SK-N-SH (cell line): ENCODE measurements around the gene PKNOX2. TPM values are rescaled to one million over a fixed set of nuclear protein-coding genes. Genes with fewer than 3 reads are reported as not detected.

Experiments used
- CTCF ChIA-PET: fragments of 300-600, 350-600 bp; formaldehyde crosslinking; extraction: SDS; loops from one replicate; lab custom pipeline; 2021; lab: Yijun Ruan, JAX
- POLR2A ChIA-PET: fragments of 350-600 bp; sonication (Branson Sonifier 250); formaldehyde crosslinking; extraction: SDS; loops from one replicate; lab custom pipeline; 2020; ENCODE audit warnings: antibody characterized with exemption, inconsistent platforms; lab: Yijun Ruan, JAX
- DNase-seq: peaks from one replicate; pipeline ENCODE4 v3.0.0; 2012
- H2AFZ ChIP-seq: fragments of 200-600 bp; sonication (generic); 2 replicates; pipeline ENCODE4 v1.8.1; 2016; ENCODE audit warnings: antibody characterized with exemption, mild to moderate bottlenecking, low read depth
- H3F3A ChIP-seq: fragments of 200-600 bp; sonication (generic); replicated peaks from 2 replicates; pipeline ENCODE3; 2016; ENCODE audit warnings: antibody characterized with exemption, mild to moderate bottlenecking; ENCODE audit not compliant: insufficient read depth
- H3K27ac ChIP-seq, 2 experiments: fragments of 200-500 bp in 1 of 2; fragments of 200-600 bp in 1 of 2; sonication (Bioruptor generic) in 1 of 2; sonication (generic), shearing (Covaris generic) in 1 of 2; 2 replicates each; pipeline versions ENCODE4 v1.5.1 to v1.6.1; 2014 to 2016; ENCODE audit warnings: low read depth in 2 of 2, inconsistent platforms in 1 of 2, low read length in 1 of 2, mild to moderate bottlenecking in 1 of 2, mixed read lengths in 1 of 2
- H3K27me3 ChIP-seq: fragments of 200-600 bp; sonication (generic), shearing (Covaris generic); 2 replicates; pipeline ENCODE4 v1.6.1; 2016; ENCODE audit warnings: mixed run types; ENCODE audit not compliant: insufficient read depth
- H3K36me3 ChIP-seq, 2 experiments: fragments of 200-500 bp in 1 of 2; fragments of 200-600 bp in 1 of 2; sonication (Bioruptor generic) in 1 of 2; sonication (generic) in 1 of 2; replicated peaks in 1 of 2; 2 replicates each; pipeline versions ENCODE3 to v1.5.1; 2014 to 2016; ENCODE audit warnings: low read length in 1 of 2, mild to moderate bottlenecking in 1 of 2; ENCODE audit not compliant: insufficient read depth in 2 of 2, control insufficient read depth in 1 of 2
- H3K4me1 ChIP-seq, 2 experiments: fragments of 200-500 bp in 1 of 2; fragments of 200-600 bp in 1 of 2; sonication (Bioruptor generic) in 1 of 2; sonication (generic), shearing (Covaris generic) in 1 of 2; 2 replicates each; pipeline versions ENCODE4 v1.5.1 to v1.6.1; 2014 to 2016; ENCODE audit warnings: low read depth in 1 of 2, low read length in 1 of 2, mixed run types in 1 of 2; ENCODE audit not compliant: insufficient read depth in 2 of 2, control insufficient read depth in 1 of 2
- H3K4me2 ChIP-seq: fragments of 200-600 bp; sonication (generic), shearing (Covaris generic); 2 replicates; pipeline ENCODE4 v1.6.1; 2017; ENCODE audit warnings: mixed run types
- H3K4me3 ChIP-seq, 2 experiments: fragments of 200-500 bp in 1 of 2; fragments of 200-600 bp in 1 of 2; sonication (Bioruptor generic) in 1 of 2; sonication (generic), shearing (Covaris generic) in 1 of 2; 2 replicates each; pipeline versions ENCODE4 v1.5.1 to v1.8.1; 2014 to 2016; ENCODE audit warnings: low read depth in 2 of 2, inconsistent platforms in 1 of 2, low read length in 1 of 2, mild to moderate bottlenecking in 1 of 2, mixed read lengths in 1 of 2, moderate library complexity in 1 of 2
- H3K79me2 ChIP-seq: fragments of 200-600 bp; sonication (generic); 2 replicates; pipeline ENCODE4 v1.8.1; 2017; ENCODE audit warnings: mild to moderate bottlenecking; ENCODE audit not compliant: insufficient read depth
- H3K9ac ChIP-seq: fragments of 200-600 bp; sonication (generic); 2 replicates; pipeline ENCODE4 v1.6.1; 2017; ENCODE audit warnings: mixed run types
- H3K9me2 ChIP-seq: fragments of 200-600 bp; sonication (generic); 2 replicates; pipeline ENCODE4 v1.6.1; 2017; ENCODE audit warnings: mixed run types
- H3K9me3 ChIP-seq: fragments of 200-600 bp; sonication (generic); 2 replicates; pipeline ENCODE4 v1.6.1; 2017; ENCODE audit warnings: mixed run types, mild to moderate bottlenecking, moderate library complexity
- H4K20me1 ChIP-seq: fragments of 200-600 bp; sonication (generic); 2 replicates; pipeline ENCODE4 v1.6.1; 2017; ENCODE audit warnings: mild to moderate bottlenecking, mixed run types; ENCODE audit not compliant: insufficient read depth
- CHD2 ChIP-seq: fragments of 150-350 bp; IDR thresholded peaks from 2 replicates; pipeline ENCODE4 v1.6.1; 2018; ENCODE audit warnings: low read length; ENCODE audit not compliant: partially characterized antibody
- CTCF ChIP-seq: fragments of 200-600 bp; sonication (generic); IDR thresholded peaks from 2 replicates; pipeline ENCODE4 v1.6.1; 2017; ENCODE audit warnings: antibody characterized with exemption, mild to moderate bottlenecking, moderate library complexity
- EP300 ChIP-seq, 2 experiments: IDR thresholded peaks; 2 replicates each; pipeline versions ENCODE4 v1.4.0 to v1.6.1; 2012; ENCODE audit warnings: borderline replicate concordance in 1 of 2, low read depth in 1 of 2, low read length in 1 of 2
- EZH2phosphoT487 ChIP-seq: fragments of 200-600 bp; sonication (generic); IDR thresholded peaks from 2 replicates; pipeline ENCODE4 v1.6.1; 2017; ENCODE audit warnings: low read depth, mixed run types, mild to moderate bottlenecking, antibody characterized with exemption, moderate library complexity, borderline replicate concordance
- FOXJ3 ChIP-seq: sonication (generic); formaldehyde crosslinking; IDR thresholded peaks from 2 replicates; pipeline ENCODE4 v1.5.1; 2020; ENCODE audit warnings: mild to moderate bottlenecking, missing genetic modification reagents
- FOXM1 ChIP-seq: IDR thresholded peaks from 2 replicates; pipeline ENCODE4 v1.4.0; 2012; ENCODE audit warnings: low read depth, mild to moderate bottlenecking
- GABPA ChIP-seq: IDR thresholded peaks from 2 replicates; pipeline ENCODE4 v1.4.0; 2012; ENCODE audit warnings: low read depth, mild to moderate bottlenecking
- GATA2 ChIP-seq: sonication (generic); formaldehyde crosslinking; IDR thresholded peaks from 2 replicates; pipeline ENCODE4 v1.5.0; 2020; ENCODE audit warnings: mild to moderate bottlenecking, missing genetic modification reagents
- JUND ChIP-seq: IDR thresholded peaks from 2 replicates; pipeline ENCODE4 v1.4.0; 2012
- NRF1 ChIP-seq: IDR thresholded peaks from 2 replicates; pipeline ENCODE4 v1.6.1; 2012; ENCODE audit warnings: low read depth, mild to moderate bottlenecking, low read length
- PBX3 ChIP-seq: IDR thresholded peaks from 2 replicates; pipeline ENCODE4; 2012
- POLR2AphosphoS5 ChIP-seq: IDR thresholded peaks from 2 replicates; pipeline ENCODE4 v1.6.1; 2012; ENCODE audit warnings: low read depth, low read length
- RAD21 ChIP-seq: IDR thresholded peaks from 2 replicates; pipeline ENCODE4 v1.6.1; 2012; ENCODE audit warnings: mild to moderate bottlenecking, low read length
- RCOR1 ChIP-seq: fragments of 150-350 bp; IDR thresholded peaks from 2 replicates; pipeline ENCODE4 v1.6.1; 2017; ENCODE audit warnings: antibody characterized with exemption, low read length
- SIN3A ChIP-seq: IDR thresholded peaks from 2 replicates; pipeline ENCODE4 v1.6.1; 2012; ENCODE audit warnings: low read depth, mild to moderate bottlenecking, low read length, moderate library complexity, borderline replicate concordance
- SMC3 ChIP-seq: IDR thresholded peaks from 2 replicates; pipeline ENCODE4 v1.6.1; 2012; ENCODE audit warnings: low read depth, low read length, improper control_type of control experiment
- TAF1 ChIP-seq: IDR thresholded peaks from 2 replicates; pipeline ENCODE4 v1.6.1; 2012; ENCODE audit warnings: low read depth, mild to moderate bottlenecking, low read length, moderate library complexity, borderline replicate concordance
- TCF12 ChIP-seq: IDR thresholded peaks from 2 replicates; pipeline ENCODE4 v1.4.0; 2012
- TEAD4 ChIP-seq: IDR thresholded peaks from 2 replicates; pipeline ENCODE4 v1.4.0; 2012; ENCODE audit warnings: mild to moderate bottlenecking, borderline replicate concordance; ENCODE audit not compliant: insufficient read depth
- WGBS: methylation state at CpG from one replicate; pipeline ENCODE4 v1.1.6; 2017; ENCODE audit warnings: low lambda C conversion rate; 5-methylcytosine and 5-hydroxymethylcytosine counted together
- polyA plus RNA-seq, 3 experiments: library from polyadenylated mRNA; depleted of rRNA; stranded (reverse); fragments of >200 nt; gene quantifications; 2 replicates each; pipeline ENCODE4 v1.2.3, GENCODE V29; 2012
- TF ChIP-seq, protein P1 (sequence below): IDR thresholded peaks from 2 replicates; pipeline ENCODE4 v1.6.1; 2012; ENCODE audit warnings: mild to moderate bottlenecking, low read depth, low read length, moderate library complexity

PKNOX2 gene
- polyA plus RNA-seq, 1 of the 3 experiments (the other 2 are of a cell fraction), result 0.02 TPM

DNA sequence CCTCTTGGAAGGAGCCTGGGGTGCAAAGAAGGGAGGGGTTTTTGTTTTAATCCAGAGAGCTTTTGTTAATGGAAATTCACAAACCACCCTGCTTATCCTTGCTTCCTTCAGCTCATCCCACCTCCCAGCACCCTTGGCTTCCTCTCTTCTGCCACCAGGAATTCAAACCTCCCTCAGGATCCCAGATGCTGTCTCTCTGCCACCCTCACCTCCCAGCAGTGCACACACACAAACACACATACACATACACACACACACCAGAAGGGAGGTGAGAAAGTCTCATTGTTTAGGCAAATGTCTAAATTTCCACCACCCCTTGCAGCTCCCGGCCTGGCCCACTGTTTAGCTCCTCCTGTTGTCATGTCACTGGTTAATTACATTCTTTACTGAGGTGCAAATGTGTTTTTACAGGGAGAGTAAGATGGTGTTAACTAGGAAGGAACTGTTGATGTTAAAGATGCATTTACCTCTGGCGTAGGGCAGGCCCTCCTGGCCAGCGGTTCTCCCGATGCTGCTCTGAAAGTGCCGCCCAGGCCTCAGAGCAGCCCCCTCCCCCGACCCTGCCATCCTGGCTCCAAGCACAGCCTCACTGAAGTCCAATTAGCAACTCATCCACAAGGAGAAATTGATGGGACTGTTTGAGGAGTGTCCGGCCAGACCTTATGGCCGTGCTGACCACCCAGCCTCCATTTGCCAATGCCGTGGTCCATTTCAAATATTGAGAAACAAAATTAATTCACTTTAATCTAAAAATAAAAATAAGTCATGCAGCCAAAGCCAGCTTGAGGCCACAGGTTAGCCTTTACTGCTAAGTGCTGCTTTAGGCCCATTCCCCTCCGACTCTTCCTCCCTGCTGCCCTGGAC, 166.1 kb downstream of the PKNOX2 start:
- H3K27ac ChIP-seq, result no peak overlapping the region
- POLR2A ChIA-PET, result no interaction called here
- DNase-seq, result no peak
- WGBS, result 57% methylated on average over 9 of the region's 10 CpGs
- TF ChIP-seq TEAD4 (no peak), SMC3 (no peak), TCF12 (no peak), RAD21 (no peak), GABPA (no peak)
- no peak overlapping the region for H3K4me3 ChIP-seq
- no peaks in the 10 kb centered on the region for H3K36me3 ChIP-seq
- no peak overlapping the region for H3K9ac ChIP-seq
- H4K20me1 ChIP-seq, result no peaks in the 10 kb centered on the region
- H3F3A ChIP-seq, result no peaks in the 10 kb centered on the region
- CTCF ChIA-PET, result interaction anchor here (0.9 to 13.4 kb wide), 3 partner anchors 16 to 206 kb away, joined by 3 to 129 read pairs (median 4); no protein-coding TSS in a partner anchor
- H3K4me2 ChIP-seq, result no peak overlapping the region
- H2AFZ ChIP-seq, result no peak overlapping the region
- H3K27me3 ChIP-seq, result peaks cover 29% of the 10 kb centered on the region; the same call in 1 of the 2 replicates
- no peaks in the 10 kb centered on the region for H3K79me2 ChIP-seq
- no peaks in the 10 kb centered on the region for H3K9me3 ChIP-seq
- no peaks in the 10 kb centered on the region for H3K4me1 ChIP-seq
- no peaks in the 10 kb centered on the region for H3K9me2 ChIP-seq

DNA sequence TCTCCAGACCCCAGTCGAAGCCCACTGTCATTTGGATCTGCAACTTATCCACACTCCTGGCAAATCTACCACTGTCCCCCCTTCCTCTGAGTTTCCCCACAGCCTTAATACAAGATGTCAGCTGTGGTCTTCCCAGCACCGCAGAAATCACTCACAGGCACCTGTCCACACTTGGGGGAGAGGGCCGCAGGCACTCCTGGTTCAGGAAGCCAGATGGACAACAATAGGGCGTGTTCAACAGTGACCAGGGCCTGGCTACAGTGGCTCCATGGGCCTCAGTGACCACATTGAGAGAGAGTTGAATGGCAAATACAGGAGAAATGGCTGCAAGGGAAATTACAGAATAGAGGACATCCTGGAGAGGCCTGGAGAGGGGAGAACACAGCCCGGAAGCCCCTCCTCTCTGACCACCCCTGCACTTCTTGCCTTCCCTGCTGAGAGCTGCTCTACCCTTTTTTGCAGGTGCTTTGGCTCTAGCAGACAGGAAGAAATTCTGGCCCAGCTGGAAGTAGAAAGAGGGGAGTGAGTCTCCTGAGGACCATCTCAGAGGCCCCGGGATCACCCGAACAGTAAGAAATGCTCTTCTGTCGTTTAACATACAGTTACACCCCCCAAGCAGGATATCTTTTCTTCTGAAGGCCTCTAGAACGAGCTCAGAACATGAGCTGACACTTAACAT, 166.9 kb downstream of the PKNOX2 start:
- H4K20me1 ChIP-seq, result no peaks in the 10 kb centered on the region
- no peak overlapping the region for H3K4me3 ChIP-seq
- no peak for DNase-seq
- ChIA-PET CTCF (interaction anchor here (0.9 to 13.4 kb wide), 3 partner anchors 15 to 207 kb away, joined by 3 to 129 read pairs (median 4); no protein-coding TSS in a partner anchor), POLR2A (no interaction called here)
- no peak overlapping the region for H3K9ac ChIP-seq
- H2AFZ ChIP-seq, result no peak overlapping the region
- WGBS, result 36% methylated on average over 9 of the region's 9 CpGs
- no peak overlapping the region for H3K4me2 ChIP-seq
- no peaks in the 10 kb centered on the region for H3F3A ChIP-seq
- H3K79me2 ChIP-seq, result no peaks in the 10 kb centered on the region
- H3K4me1 ChIP-seq, result no peaks in the 10 kb centered on the region
- H3K9me2 ChIP-seq, result no peaks in the 10 kb centered on the region
- no peaks in the 10 kb centered on the region for H3K36me3 ChIP-seq
- H3K27ac ChIP-seq, result no peak overlapping the region
- H3K27me3 ChIP-seq, result peaks cover 21% of the 10 kb centered on the region; the same call in 1 of the 2 replicates
- H3K9me3 ChIP-seq, result no peaks in the 10 kb centered on the region
- no peak for TF ChIP-seq POLR2AphosphoS5
- TF ChIP-seq NRF1, result no peak
- TF ChIP-seq GATA2, result no peak
- TF ChIP-seq RCOR1, result no peak
- TF ChIP-seq TAF1, result no peak
- no peak for TF ChIP-seq SMC3
- no peak for TF ChIP-seq EP300 (IDR thresholded peaks at IDR 0.05; ENCODE audit: borderline replicate concordance in 1 of 2, low read depth in 1 of 2, low read length in 1 of 2)
- TF ChIP-seq JUND, result no peak
- no peak for TF ChIP-seq CTCF
- TF ChIP-seq FOXM1, result no peak
- no peak for TF ChIP-seq FOXJ3 (CRISPR knock-in tag)
- no peak for TF ChIP-seq TEAD4
- TF ChIP-seq, protein P1, sequence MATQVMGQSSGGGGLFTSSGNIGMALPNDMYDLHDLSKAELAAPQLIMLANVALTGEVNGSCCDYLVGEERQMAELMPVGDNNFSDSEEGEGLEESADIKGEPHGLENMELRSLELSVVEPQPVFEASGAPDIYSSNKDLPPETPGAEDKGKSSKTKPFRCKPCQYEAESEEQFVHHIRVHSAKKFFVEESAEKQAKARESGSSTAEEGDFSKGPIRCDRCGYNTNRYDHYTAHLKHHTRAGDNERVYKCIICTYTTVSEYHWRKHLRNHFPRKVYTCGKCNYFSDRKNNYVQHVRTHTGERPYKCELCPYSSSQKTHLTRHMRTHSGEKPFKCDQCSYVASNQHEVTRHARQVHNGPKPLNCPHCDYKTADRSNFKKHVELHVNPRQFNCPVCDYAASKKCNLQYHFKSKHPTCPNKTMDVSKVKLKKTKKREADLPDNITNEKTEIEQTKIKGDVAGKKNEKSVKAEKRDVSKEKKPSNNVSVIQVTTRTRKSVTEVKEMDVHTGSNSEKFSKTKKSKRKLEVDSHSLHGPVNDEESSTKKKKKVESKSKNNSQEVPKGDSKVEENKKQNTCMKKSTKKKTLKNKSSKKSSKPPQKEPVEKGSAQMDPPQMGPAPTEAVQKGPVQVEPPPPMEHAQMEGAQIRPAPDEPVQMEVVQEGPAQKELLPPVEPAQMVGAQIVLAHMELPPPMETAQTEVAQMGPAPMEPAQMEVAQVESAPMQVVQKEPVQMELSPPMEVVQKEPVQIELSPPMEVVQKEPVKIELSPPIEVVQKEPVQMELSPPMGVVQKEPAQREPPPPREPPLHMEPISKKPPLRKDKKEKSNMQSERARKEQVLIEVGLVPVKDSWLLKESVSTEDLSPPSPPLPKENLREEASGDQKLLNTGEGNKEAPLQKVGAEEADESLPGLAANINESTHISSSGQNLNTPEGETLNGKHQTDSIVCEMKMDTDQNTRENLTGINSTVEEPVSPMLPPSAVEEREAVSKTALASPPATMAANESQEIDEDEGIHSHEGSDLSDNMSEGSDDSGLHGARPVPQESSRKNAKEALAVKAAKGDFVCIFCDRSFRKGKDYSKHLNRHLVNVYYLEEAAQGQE, result no peak
- TF ChIP-seq CHD2, result no peak
- TF ChIP-seq PBX3, result no peak
- TF ChIP-seq SIN3A, result no peak
- TF ChIP-seq EZH2phosphoT487, result no peak
